Chondrocyte (in vitro differentiated cells): ENCODE results near the gene FGF22. TPM values are rescaled to one million over a fixed set of nuclear protein-coding genes. Genes with fewer than 3 reads are reported as not detected.

Experiments
- DNase-seq: peaks from one replicate; pipeline ENCODE4 v3.0.0; 2021; ENCODE audit warnings: mixed read lengths, low spot score
- H3K27ac Mint-ChIP-seq: one replicate; pipeline ENCODE4 v1.8.0; 2021; ENCODE audit warnings: mild to moderate bottlenecking, moderate library complexity, mixed read lengths; ENCODE audit not compliant: unreplicated experiment
- H3K27me3 Mint-ChIP-seq: 2 replicates; pipeline ENCODE4 v1.8.0; 2021; ENCODE audit warnings: low read depth, mixed read lengths
- H3K36me3 Mint-ChIP-seq: 2 replicates; pipeline ENCODE4 v1.8.0; 2021; ENCODE audit warnings: low read depth, mixed read lengths
- H3K4me1 Mint-ChIP-seq: 2 replicates; pipeline ENCODE4 v1.8.0; 2021; ENCODE audit warnings: low read depth, mild to moderate bottlenecking, mixed read lengths
- H3K4me3 Mint-ChIP-seq: one replicate; pipeline ENCODE4 v1.8.0; 2021; ENCODE audit warnings: mild to moderate bottlenecking, moderate library complexity, mixed read lengths; ENCODE audit not compliant: unreplicated experiment
- H3K9me3 Mint-ChIP-seq: 2 replicates; pipeline ENCODE4 v1.8.0; 2021; ENCODE audit warnings: low read depth, mixed read lengths
- long read RNA-seq: library from polyadenylated mRNA; stranded (forward); transcript quantifications from one replicate; pipeline ENCODE4 v2.0.0, GENCODE V29; 2021
- total RNA-seq: library from RNA; stranded (reverse); gene quantifications from 3 replicates; pipeline ENCODE4 v1.2.1, GENCODE V29; 2021
- TF ChIP-seq, protein P1 (sequence below): fragments of 200-600 bp; sonication (generic); IDR thresholded peaks from 2 replicates; pipeline ENCODE4 v1.5.0; 2021; ENCODE audit warnings: antibody characterized with exemption, mild to moderate bottlenecking, moderate library complexity

The FGF22 gene
- not detected in 3 replicates for total RNA-seq
- long read RNA-seq, result 0 reads

DNA sequence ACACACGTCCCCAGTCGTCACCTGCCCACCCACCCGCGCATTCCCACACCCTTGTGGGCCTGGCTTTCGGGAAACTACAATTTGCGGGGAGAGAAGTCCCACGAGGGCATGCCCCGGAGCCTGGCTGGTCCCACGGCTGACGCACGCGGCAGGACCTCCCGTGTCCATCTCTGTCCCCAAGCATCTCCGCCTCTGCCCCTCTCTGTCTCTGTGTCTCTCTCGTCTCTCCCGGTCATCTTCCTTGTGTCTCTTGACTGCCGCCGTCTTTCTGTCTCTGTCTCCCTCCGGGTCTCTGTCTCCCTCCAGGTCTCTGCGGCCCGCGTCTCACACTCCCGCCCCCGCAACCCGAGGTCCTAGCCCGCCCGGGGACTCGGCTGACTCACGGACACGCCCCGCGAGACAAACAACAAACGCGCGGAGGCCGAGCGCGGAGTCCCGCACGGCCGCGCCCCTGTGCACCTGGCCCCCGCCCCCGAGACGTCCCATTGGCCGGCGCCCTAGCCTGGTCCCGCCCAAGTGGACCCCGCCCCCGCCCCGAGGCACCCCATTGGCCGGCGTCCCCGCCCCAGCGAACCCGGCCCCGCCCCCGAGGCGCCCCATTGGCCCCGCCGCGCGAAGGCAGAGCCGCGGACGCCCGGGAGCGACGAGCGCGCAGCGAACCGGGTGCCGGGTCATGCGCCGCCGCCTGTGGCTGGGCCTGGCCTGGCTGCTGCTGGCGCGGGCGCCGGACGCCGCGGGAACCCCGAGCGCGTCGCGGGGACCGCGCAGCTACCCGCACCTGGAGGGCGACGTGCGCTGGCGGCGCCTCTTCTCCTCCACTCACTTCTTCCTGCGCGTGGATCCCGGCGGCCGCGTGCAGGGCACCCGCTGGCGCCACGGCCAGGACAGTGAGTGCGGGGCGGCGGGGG lies at the start of gene FGF22:
TSS of gene FGF22 (plus strand) at position 627 of the 908 bp plus-strand sequence. CDS start at position 674, 47 bp downstream.
- no peaks in the 10 kb centered on the region for H3K9me3 Mint-ChIP-seq
- H3K27ac Mint-ChIP-seq, result peak within 1 kb of the TSS; percentile 60
- no peaks in the 10 kb centered on the region for H3K36me3 Mint-ChIP-seq
- peaks cover 4% of the 10 kb centered on the region for H3K4me1 Mint-ChIP-seq
- no peak for DNase-seq
- TF ChIP-seq, protein P1, sequence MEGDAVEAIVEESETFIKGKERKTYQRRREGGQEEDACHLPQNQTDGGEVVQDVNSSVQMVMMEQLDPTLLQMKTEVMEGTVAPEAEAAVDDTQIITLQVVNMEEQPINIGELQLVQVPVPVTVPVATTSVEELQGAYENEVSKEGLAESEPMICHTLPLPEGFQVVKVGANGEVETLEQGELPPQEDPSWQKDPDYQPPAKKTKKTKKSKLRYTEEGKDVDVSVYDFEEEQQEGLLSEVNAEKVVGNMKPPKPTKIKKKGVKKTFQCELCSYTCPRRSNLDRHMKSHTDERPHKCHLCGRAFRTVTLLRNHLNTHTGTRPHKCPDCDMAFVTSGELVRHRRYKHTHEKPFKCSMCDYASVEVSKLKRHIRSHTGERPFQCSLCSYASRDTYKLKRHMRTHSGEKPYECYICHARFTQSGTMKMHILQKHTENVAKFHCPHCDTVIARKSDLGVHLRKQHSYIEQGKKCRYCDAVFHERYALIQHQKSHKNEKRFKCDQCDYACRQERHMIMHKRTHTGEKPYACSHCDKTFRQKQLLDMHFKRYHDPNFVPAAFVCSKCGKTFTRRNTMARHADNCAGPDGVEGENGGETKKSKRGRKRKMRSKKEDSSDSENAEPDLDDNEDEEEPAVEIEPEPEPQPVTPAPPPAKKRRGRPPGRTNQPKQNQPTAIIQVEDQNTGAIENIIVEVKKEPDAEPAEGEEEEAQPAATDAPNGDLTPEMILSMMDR, result no peak
- H3K27me3 Mint-ChIP-seq, result no peaks in the 10 kb centered on the region
- peak within 1 kb of the TSS; percentile 75 for H3K4me3 Mint-ChIP-seq

DNA sequence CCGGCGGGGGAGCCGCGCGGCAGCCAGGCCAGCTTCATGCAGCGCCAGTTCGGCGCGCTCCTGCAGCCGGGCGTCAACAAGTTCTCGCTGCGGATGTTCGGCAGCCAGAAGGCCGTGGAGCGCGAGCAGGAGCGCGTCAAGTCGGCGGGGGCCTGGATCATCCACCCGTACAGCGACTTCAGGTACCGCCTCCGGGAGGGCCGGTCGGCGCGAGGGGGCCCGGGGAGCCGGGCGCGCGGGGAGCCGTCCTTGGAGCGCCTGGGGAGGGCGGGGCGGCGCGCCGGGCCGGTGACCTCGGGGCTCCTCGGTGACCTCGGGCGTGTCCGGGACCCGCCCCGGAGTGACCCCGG lies 49.3 kb upstream of the FGF22 start:
- TF ChIP-seq, protein P1, result no peak
- H3K27ac Mint-ChIP-seq, result no peak overlapping the region
- peaks cover 16% of the 10 kb centered on the region for H3K27me3 Mint-ChIP-seq
- H3K9me3 Mint-ChIP-seq, result no peaks in the 10 kb centered on the region
- H3K4me1 Mint-ChIP-seq, result peaks cover 14% of the 10 kb centered on the region
- H3K4me3 Mint-ChIP-seq, result peak overlapping the region; percentile 56
- no peak for DNase-seq
- no peaks in the 10 kb centered on the region for H3K36me3 Mint-ChIP-seq

GRCh38 chr19:590750-591098 lies 49.0 kb upstream of the FGF22 start:
- Mint-ChIP-seq H3K27ac (no peak overlapping the region), H3K36me3 (no peaks in the 10 kb centered on the region), H3K9me3 (no peaks in the 10 kb centered on the region), H3K4me3 (no peak overlapping the region), H3K4me1 (peaks cover 14% of the 10 kb centered on the region), H3K27me3 (peaks cover 16% of the 10 kb centered on the region)
- TF ChIP-seq, protein P1, result no peak
- no peak for DNase-seq

DNA sequence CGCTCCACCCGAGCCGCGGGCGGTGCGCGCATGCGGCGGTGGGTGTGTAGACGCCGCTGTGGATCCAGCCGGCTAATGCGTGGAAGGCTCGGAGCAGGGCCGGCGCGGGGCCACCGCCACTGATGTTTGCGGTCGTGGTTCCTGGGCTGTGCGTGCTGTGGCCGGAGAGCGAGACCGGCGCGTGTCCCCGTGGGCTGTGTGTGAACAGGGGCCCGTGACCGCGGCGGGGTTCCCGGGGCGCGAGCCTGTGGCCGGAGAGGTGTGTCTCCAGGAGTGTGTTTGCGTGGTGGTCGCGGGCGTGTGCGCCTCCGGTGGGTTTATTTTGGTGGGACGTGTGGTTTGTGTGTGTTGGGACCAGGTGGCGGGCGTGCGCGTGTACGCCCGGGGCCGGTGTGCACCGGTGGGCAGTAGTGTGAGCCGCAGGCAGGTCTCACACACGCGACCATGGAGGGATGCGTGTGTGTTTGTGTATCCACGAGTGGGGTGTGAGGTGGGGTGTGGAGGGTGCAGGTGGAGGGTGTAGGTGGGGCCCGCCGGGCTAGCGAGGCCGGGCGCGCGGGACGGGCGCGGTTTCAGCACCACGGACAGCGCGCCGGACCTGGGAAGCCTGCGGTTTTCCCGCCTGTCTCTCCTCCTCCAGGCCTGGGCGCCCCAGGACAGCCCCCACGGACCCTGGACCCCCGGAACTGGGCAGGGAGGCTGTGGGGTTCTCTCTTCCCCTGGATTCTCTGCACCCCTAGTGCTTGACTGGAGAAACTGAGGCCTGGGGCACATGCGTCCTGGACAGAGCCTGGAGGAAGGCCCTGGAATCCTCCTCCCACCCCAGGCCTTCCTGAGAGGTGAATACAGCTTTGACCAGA lies 48.4 kb upstream of the FGF22 start:
- peaks cover 16% of the 10 kb centered on the region for H3K27me3 Mint-ChIP-seq
- H3K27ac Mint-ChIP-seq, result no peak overlapping the region
- TF ChIP-seq, protein P1, result no peak
- H3K4me1 Mint-ChIP-seq, result peaks cover 14% of the 10 kb centered on the region
- DNase-seq, result no peak
- H3K9me3 Mint-ChIP-seq, result no peaks in the 10 kb centered on the region
- H3K4me3 Mint-ChIP-seq, result peak overlapping the region; percentile 53
- H3K36me3 Mint-ChIP-seq, result no peaks in the 10 kb centered on the region

GRCh38 chr19:592101-592500 lies 47.6 kb upstream of the FGF22 start:
- no peak for DNase-seq
- Mint-ChIP-seq H3K9me3 (no peaks in the 10 kb centered on the region), H3K4me1 (peaks cover 14% of the 10 kb centered on the region), H3K27me3 (peaks cover 16% of the 10 kb centered on the region), H3K27ac (no peak overlapping the region), H3K36me3 (no peaks in the 10 kb centered on the region), H3K4me3 (no peak overlapping the region)
- TF ChIP-seq, protein P1, result no peak
